HG03575 (cell line): ENCODE data around the gene LPIN1.

Experiments
- ATAC-seq: cut with Tn5 transposase; IDR thresholded peaks from one replicate; pipeline ENCODE4 v1.9.1; 2021; ENCODE audit not compliant: unreplicated experiment, insufficient number of reproducible peaks, low FRiP score; ENCODE audit errors: extremely low read depth

The LPIN1 gene

DNA sequence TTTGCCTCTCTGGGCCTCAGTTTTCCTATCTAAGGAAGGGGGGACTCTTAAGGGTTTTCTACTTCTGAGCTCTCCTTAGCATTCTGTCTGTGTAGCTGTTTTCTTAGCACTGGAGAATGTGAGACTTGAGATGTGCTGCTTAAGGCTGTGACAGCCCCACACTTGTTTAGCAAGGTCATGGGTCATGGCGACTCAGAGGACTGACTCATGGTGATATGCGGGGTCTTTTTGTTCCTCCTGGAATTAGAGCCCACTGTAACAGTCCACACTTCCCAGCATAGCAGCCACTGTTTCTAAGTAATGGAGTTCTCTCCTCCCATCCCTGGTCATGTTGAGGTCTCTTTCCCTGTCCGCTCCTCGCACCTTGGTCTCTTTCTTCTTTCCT, 4.1 kb upstream of the LPIN1 start:
- ATAC-seq, result no peak

DNA sequence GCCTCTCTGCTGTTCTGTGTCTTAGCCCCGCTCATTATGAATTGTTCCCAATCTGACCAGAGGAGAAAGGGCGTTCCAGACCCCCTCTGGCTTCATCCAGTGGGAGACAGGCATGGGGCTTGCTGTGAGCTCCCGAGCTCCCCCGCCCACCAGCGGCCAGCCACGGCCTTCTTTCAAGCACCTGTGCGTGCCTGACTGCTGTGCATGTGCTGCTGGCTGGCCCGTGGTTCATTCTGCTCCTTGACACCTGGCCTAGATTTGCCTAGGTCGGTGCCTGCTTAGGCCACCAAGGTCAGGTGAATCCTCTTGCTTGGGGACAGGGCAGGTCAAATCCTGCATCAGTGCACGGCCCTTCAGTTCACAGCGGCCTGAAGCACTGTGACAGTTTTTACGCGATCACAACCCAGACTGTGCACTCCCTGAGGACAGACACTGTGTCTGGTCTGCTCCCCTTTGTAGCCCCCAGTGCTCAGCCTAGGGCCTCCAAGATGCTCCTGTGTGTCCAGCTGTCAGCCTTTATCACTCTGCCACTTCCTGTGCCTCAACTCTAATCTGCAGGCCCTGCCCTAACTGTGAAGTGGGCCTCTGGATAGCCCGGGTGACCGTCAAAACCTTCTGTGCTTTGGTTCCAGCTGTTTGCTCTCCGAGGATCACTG, 3.6 kb upstream of the LPIN1 start:
- ATAC-seq, result no peak

DNA sequence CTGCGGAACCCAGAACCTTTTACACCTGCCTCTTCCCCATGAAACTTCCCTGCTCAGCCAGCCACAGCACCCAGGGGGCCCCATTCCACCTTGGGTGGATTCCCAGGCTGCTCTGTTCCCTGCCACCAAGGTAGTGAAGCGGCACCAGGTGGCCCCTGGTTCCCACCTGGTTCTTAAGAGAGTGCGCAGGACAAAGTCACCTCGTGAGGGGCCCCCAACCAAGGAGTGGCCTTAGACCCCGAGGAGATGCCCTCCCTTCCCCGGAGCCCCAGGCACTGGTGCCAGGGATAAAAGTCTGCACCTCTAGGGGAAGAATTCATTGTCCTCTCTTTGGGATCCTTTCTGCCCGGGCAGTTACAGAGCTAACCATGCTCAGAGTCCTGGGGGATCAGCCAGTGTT, 3.1 kb upstream of the LPIN1 start:
- no peak for ATAC-seq

DNA sequence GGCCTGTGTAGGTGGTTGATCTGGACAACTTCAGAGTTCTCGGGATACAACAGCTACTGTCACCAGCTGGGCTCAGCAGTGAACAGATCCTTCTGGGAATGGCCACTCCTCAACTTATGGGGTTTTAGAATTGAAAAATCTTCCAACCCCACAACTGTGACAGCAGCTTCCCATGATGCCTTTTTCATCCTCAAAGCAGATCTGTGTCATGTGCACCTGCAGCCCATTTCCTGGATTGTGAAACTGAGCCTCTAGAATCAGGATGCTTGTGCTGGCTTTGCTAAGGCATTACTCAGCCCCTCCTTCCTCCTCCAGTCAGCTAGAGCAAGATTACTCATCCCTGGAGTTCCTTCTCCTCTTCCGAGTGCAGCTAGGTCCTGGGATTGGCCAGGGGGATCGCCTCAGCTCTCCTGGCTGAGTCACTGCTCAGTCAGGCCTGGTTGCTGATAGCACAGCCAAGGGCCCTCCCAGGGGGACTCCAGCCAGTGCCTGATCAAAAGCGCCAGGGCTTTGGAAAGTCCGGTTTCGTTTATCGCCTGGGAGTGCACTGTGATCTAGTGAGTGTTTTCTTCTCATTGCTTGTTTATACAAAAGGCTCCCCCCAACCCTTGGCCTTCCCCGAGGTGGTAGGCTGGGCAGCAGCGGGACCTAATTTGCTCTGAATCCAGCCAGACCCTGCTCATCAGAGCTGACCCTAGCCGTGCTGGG, 2.4 kb upstream of the LPIN1 start:
- ATAC-seq, result peak; percentile 35

DNA sequence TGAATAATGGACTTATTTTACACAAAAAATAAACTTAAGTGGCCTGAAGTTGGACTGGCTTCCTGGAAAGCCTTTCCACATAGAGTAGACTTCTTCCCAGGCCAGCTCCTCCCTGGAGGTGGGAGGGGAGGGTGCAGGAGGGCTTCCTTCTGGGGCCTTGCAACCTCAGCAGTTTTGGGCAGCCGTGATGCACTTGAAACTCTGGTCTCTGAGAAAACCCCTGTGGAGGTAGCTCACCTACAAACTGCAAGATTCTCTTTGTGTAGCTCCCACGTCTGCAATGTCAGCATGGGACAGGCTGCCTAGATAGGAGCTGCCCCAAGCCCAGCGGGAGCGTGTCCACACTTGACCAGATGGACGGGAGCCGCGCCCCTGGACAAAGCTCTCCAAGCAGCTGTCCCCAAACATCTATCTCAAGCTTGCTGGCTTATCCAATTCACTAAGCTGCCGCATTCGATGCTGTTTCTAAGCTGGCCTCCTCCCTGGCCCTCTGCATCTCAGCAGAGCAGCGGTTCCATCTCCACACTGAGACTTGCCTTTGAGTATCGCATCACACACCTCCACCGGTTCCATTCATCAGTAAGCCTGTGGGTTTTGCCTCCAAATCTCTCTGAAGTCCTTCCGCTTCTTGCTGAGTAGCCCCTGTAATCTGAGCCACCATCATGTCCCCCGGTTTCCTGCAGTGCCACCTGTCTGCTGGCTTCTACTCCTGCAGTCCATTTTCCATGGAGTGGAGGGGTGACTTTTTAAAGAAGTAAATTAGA, 1.6 kb upstream of the LPIN1 start:
- no peak for ATAC-seq

DNA sequence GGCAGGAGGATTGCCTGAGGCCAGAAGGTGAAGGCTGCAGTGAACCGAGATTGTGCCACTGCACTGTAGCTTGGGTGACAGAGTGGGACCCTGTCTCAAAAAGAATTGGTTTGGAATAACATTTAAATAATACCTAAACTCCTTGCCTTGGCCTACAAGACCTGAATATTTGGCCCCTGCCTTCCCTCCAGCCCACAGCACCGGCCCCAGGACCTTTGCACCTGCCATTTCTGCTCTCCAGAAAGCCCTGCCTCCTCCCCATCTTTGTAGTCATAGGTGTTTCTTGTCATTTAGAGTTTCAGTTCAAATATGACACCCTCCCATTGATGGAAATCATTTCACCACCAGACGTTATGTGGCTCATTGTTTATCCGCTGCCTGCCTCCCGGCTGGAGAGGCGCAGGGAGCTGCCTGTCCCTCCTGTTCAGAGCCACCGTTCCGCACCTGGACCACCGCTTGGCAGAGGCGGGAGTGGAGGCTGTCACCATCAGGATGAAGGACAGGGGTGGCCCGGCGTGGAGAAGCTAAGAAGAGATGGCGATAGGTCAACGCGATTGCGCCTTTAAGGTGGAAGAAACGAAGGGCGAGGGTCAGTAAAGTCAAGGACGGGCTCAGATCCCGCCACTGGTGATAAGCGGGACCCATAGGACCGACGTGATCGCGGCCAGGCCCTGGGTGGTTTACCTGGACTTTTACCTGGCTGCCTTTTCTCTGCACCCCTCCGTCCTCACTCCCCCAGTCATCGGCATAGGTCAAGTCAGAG, 638 bp upstream of the LPIN1 start:
- no peak for ATAC-seq

DNA sequence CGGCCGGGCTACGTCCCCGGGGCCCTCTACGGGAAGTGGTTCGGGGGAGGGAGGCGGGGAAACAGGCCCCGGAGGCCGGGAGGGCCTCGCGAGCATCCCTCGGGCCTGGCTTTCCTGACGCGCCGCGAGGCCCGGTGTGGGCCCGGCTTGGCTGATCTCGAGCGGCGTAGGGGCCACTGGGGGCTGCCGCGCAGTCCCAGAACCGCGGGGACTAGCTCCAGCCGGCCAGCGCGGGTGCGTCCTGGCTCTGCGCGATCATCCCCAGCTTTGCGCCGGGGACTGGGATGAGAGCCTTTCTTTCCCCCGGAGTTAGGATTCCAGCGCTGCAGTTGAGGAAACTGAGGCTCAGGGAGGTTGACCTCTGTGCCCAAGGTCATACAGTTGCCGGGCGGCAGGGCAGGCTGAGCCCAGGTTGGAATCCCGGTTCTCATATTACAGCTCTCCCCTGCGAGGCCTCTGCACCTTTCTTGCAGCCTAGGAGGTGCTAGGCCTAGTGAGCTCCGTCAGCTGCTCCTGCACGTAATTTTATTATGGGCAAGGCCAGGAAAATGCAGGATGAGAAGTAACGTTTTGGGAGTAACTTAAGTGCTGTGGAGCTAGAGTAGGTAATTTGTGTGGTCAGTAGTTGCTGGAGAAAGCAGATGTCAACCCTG, 501 bp downstream of the LPIN1 start:
- no peak for ATAC-seq

DNA sequence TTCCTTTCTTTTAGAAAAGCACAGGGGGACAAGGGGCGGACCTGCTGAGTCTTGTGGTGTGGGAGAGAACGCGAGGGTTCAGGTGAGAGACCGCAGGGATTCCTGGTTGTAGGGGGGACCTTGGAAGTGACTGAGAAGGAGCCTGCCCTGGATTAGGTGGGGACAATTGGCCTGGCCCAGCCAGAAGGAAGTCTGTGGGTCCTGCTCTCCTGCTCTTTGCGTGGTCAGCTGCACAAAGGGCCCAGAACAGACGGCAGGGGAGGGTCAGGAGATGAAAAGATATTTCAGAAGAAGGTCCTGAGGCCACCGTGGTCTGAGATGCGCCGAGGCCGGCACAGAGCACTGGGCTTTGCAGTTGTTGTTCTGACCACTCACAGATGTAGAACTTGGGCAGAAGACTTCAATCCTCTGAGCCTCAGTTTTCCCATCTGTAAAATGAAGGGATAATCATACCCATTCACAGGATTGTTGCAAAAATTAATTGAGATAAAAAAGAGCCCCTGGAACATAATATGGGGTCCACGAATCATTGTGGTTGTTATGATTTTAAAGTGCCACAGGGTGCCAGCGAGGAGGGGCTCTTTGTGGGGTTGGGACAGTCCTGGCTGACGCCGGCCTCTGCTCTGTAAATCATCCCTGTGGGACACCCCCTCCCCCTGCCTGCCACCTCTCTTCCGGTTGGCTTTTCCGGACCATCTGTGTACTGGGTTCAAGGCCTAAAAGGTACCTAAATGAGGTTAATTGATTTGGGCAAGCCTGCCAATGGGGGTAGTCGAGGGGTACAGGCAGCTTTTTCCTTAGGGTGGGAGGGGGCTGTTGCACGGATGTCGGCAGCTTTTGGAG, 1.8 kb downstream of the LPIN1 start:
- no peak for ATAC-seq

DNA sequence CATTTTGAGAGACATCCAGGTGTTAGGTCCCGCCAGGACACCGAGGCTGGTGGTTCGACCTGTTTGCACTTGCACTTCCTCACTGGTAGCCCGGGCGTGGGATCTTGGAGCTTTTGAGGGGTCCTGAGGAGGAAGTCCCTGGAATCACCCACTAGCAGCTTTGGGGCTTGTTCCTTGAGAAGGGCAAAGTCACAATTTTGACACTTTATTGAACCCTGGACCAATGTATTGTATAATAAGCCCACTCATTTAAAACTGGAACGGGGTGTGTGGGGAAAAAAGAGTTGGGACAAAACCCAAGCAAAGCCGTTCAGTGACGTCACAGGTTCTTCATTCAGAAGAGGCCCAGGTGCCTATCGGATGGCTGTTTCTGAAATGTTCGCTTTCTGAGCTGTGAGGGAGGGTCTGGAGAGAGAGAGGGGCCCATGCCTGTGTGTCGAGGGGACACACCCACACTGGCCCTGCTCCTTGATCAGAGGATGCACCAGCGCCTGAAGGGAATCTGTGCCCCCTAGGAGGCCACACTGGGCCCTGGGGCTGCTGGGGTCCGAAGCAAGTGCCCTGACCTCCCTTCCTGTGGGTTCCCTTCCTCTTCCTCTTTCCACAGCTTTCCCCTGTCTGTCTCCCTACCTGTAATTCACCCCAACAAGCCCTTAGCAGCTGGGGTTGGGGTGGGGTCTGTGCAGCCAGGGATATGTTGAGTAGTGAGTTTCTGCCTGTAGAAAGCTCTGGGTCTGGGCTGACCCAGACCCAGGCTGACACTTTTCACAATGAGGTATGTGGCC, 2.6 kb downstream of the LPIN1 start:
- ATAC-seq, result no peak

DNA sequence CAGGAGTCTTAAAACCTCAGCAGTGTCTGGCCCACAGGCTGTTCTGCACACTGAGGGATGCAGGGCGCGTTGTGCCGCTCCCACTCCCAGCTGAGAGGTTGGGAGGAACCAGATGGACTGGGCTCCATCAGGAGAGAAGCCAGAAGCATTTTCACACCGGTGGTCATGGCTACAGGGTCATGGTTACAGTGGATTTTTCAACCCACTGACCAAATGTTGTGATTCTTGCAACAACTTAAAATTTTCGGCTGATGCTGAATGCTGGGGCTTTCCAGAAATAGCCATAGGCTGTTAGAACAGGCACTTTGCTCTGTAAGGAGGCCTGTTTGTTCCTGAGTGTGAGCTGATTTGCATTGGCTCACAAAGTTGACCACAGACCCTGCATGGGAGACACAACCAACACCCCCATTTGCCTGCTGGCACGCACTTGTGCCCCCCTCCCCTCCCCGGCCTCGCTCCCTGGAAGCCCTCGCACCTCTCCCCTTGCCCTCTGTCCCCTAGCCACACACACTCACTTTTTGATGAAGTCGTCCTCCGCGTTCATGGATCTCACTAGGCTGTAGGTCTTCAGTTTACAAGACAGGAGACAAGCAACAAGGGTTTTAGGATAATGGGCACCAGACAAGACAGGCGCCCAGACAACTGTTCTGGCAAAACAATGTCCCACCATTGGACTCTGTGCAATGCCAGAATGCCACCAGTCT, 3.4 kb downstream of the LPIN1 start:
- ATAC-seq, result no peak

DNA sequence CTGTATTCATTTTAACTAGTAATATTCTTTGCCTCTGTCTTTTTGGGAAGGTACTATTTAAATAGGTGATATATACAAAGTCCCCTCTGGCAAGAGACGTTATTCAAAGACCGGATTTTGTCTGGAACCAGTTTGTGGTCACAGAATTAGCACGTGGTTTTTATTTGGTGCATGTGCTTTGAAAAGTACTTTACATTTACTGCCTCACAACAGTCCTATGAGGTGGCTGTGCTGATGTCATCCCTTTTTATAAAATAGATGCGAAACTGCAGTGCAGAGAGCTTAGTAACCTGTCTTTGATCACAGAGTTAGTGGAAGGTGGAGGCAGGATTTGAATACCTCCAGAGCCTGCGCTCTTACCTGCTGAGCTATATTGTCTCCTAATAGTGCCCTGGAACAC, 4.0 kb downstream of the LPIN1 start:
- ATAC-seq, result peak; percentile 28

DNA sequence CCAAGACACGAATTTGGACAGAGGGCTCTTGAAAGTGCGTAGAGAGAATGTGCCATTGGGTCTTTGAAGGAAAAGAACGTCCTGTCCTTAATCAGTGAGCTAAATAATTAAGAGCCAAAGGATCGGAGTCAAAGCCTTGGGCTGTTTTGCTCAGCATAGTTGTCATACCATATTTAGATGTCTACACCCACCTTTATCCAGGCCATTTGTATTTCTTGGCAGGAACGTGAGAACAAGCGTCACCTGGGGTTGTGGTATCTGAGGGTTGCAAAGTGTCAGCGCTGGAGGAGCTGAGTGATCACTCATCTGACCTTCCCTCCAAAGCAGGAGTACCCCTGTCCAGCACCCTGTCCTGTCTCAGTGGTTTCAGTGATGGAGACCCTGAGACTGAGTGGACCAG, 4.5 kb downstream of the LPIN1 start:
- ATAC-seq, result no peak

DNA sequence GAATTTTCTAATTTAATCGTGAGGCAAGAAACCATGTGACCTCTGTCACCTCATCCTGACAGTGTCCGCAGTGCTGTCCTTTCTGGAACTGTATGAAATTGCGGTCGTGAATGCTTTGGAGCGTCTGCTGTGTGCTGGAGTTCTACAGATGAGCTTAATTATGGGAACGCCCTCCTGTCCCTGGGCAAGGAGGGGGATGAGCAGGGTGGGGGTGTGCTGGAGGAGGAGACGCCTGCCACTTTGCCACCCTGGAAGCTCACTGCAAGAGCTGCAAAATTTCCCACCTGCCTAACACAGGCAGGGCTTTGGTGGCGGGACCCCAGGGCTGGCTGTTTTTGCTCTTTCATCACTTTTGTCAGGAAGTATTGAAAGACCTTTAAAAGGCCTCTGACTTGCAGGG, 6.5 kb downstream of the LPIN1 start:
- no peak for ATAC-seq

DNA sequence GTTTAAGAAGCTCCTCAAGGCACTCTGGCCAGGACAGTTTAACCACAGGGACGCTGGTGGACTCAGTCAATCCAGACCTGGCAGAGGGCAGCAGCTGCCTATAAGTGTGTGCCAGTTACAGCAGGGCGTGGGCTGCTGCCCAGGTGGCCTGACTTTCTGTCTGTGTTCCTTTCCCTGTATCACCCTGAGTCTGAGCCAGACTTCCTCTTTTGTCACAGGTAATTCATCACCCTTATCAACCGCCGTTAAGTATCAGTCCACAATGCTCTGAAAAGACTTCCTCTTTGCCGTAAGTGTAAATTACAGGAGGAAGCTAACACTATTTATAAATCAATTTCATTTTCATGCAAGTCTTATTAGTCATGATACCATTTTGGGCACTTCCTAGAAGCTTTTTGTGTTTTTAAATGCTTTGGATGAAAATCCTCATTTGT, 7.0 kb downstream of the LPIN1 start:
- peak; percentile 65 for ATAC-seq

DNA sequence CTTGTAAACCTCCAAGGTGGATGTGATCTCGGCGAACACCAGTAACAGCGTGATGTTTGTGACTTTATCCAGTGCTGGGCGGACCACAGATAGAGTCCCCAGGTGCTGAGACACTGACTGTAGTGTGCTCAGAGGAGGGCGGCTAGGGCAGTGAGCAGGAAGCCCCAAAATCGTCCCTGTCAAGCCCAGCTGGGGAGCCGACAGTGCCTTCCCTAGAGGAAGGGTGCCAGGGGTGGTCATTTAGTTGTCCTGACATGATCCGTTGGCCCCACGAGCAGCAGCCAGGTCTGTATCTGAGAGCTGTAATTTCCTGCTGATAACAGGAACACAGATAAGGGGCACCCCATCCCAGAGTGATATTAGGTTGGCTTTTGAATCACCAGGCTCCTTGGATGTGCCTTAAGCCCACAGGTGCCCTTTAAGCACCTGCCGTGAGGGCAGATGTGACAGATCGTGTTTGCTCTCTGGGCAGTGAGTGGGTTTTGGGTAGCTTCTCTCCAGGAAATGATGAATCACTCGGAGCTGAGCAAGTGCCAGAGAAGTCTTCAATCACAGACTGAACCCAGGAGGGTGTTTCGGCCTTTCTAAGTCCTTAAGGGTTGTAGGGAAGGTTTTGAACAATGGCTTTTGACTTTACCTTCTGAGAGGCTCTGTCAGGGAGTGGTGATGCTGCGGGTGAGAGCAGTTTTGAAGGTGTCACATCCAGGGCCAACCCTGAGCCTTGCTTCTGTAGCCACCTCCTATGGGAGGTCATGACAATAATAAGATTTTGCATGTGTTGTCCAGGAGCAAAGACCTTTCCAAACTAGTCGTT, 7.7 kb downstream of the LPIN1 start:
- peak; percentile 13 for ATAC-seq

DNA sequence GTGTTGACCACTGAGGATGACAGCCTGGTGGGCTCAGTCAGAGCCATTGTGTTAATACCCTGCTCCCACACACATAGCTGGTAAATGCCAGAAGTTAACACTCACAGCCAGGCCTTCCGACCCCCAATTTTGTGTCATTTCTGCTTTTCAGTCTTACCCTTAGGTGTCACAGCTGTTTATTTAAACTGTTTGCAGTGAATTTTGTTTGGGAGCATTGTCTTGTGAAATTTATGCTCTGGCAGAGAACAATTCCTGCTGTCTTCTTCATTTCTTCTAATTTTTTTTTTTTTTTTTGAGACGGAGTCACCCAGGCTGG, 8.2 kb downstream of the LPIN1 start:
- ATAC-seq, result no peak
